BE2C (cell line): Measurements from ENCODE around the gene NUCB1.

Experiments
- DNase-seq: peaks from one replicate; pipeline ENCODE4 v3.0.0-alpha.2; 2020
- H3K27me3 ChIP-seq: fragments of 250-450 bp; sonication (Bioruptor Pico); 2 replicates; pipeline ENCODE4 v1.5.1; 2020; ENCODE audit warnings: mild to moderate bottlenecking
- H3K36me3 ChIP-seq: fragments of 250-450 bp; sonication (Bioruptor Pico); 2 replicates; pipeline ENCODE4 v1.5.1; 2020; ENCODE audit warnings: mild to moderate bottlenecking
- H3K4me1 ChIP-seq: fragments of 250-450 bp; sonication (Bioruptor Pico); 2 replicates; pipeline ENCODE4 v1.5.1; 2020
- H3K4me3 ChIP-seq: 2 replicates; pipeline ENCODE4 v1.5.1; 2011; ENCODE audit warnings: low read depth, low read length
- H3K9me3 ChIP-seq: fragments of 250-450 bp; sonication (Bioruptor Pico); 2 replicates; pipeline ENCODE4 v1.5.1; 2020
- TF ChIP-seq, protein P1 (sequence below): IDR thresholded peaks from 2 replicates; pipeline ENCODE4 v1.5.1; 2012; ENCODE audit warnings: mild to moderate bottlenecking, low read depth, low read length

Gene NUCB1

DNA sequence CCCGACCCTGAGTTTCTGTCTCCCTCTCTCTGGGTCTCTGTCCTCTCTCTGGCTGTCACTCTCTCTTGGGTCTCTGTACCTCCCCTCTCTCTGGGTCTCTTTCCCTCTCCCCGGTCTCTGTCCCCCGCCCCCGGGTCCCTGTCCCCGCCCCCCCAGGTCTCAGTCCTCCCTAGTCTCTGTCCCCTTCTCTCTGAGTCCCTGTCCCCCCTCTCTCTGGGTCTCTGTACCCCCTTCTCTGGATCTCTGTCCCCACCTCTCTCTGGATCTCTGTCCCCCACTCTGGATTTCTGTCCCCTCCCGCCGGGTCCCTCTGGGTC lies 62.7 kb downstream of the NUCB1 start:
- Histone ChIP-seq H3K4me1 (peaks cover 14% of the 10 kb centered on the region), H3K36me3 (peaks cover 20% of the 10 kb centered on the region), H3K4me3 (no peak overlapping the region), H3K27me3 (no peaks in the 10 kb centered on the region), H3K9me3 (no peaks in the 10 kb centered on the region)
- DNase-seq, result no peak
- TF ChIP-seq, protein P1, sequence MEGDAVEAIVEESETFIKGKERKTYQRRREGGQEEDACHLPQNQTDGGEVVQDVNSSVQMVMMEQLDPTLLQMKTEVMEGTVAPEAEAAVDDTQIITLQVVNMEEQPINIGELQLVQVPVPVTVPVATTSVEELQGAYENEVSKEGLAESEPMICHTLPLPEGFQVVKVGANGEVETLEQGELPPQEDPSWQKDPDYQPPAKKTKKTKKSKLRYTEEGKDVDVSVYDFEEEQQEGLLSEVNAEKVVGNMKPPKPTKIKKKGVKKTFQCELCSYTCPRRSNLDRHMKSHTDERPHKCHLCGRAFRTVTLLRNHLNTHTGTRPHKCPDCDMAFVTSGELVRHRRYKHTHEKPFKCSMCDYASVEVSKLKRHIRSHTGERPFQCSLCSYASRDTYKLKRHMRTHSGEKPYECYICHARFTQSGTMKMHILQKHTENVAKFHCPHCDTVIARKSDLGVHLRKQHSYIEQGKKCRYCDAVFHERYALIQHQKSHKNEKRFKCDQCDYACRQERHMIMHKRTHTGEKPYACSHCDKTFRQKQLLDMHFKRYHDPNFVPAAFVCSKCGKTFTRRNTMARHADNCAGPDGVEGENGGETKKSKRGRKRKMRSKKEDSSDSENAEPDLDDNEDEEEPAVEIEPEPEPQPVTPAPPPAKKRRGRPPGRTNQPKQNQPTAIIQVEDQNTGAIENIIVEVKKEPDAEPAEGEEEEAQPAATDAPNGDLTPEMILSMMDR, result no peak

DNA sequence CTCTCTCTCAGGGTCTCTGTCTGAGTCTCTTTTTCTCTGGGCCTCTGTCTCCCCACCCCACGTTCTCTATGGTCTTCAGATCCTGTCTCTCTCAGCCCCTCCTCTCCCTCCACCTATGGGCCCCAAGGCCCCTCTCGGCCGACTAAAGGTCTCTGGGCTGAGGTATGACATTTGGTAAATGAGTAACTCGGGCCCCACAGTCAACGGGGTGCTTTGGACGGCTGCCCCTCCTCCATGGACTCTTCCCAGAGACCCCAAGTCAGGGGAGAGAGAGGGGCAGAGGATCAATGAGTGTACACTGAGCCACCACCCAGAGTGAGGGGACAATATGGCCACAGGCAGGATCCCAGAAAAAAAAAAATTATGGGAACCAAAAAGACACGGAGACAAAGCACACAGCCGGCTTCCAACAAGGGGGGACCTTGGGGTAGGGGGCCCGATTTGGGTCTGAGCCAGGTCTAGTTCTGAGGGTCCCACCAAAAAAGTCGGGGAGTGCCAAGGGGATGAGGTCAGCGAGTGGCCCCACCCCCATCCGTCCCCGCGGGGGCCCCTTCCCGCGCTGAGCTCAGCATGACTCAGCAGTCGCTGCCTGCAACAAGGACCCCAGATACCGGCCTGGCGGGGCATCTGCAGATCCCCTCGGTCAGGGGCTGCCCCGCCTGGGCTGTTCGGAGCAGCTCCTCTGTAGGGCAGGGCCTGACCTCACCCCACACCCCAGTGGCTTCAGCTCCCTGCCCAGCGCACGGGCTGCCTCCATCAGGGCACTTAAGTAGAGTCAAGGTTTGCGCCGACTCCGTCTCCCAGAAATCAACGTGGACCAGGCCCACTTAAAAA lies 63.5 kb downstream of the NUCB1 start:
- Histone ChIP-seq H3K4me3 (no peak overlapping the region), H3K9me3 (no peaks in the 10 kb centered on the region), H3K27me3 (no peaks in the 10 kb centered on the region), H3K4me1 (peaks cover 14% of the 10 kb centered on the region), H3K36me3 (peaks cover 27% of the 10 kb centered on the region)
- DNase-seq, result peak; percentile 56
- TF ChIP-seq, protein P1, result no peak

DNA sequence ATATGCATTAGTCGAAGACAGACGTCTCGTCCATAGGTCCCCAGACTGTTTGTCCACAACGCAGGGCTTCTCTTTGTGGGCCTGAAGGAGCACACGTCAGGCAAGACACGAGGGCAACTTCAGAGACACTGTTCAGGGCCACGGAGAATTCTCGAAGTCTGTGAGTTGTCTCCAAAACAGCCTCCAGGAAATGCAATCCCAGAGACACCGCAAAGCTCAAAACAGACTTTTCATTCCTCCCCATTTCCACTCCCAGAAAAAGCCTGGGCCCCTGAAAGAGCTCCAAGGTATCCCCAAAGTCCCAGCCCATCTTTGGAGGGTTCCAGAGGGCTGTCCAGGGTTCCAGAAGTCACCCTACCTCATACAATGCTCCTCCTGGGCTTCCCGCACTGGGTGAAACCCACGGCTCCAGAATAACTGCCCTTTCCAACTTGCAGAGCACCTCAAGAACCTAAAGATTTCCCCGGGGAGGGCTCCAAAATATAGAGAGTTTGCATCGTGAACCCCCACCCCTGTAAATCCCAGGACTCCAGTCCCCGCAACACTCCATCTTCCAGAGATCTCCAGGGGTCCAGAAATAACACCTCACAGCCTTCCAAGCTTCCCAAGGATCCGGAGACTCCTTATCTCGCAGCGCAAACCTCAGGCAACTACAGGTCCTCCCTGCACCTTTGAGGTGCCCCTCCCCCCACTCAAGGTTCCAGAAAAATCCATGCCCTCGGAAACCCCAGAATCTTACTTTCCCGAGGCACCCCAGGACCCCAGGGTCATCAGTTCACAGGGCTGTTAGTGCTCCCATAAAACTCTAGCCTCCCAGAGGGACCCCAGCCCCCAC lies 64.3 kb downstream of the NUCB1 start:
- Histone ChIP-seq H3K36me3 (peaks cover 36% of the 10 kb centered on the region), H3K9me3 (no peaks in the 10 kb centered on the region), H3K4me3 (peak overlapping the region; percentile 20; the same call in 1 of the 2 replicates), H3K4me1 (peaks cover 18% of the 10 kb centered on the region), H3K27me3 (no peaks in the 10 kb centered on the region)
- TF ChIP-seq, protein P1, result no peak
- no peak for DNase-seq

DNA sequence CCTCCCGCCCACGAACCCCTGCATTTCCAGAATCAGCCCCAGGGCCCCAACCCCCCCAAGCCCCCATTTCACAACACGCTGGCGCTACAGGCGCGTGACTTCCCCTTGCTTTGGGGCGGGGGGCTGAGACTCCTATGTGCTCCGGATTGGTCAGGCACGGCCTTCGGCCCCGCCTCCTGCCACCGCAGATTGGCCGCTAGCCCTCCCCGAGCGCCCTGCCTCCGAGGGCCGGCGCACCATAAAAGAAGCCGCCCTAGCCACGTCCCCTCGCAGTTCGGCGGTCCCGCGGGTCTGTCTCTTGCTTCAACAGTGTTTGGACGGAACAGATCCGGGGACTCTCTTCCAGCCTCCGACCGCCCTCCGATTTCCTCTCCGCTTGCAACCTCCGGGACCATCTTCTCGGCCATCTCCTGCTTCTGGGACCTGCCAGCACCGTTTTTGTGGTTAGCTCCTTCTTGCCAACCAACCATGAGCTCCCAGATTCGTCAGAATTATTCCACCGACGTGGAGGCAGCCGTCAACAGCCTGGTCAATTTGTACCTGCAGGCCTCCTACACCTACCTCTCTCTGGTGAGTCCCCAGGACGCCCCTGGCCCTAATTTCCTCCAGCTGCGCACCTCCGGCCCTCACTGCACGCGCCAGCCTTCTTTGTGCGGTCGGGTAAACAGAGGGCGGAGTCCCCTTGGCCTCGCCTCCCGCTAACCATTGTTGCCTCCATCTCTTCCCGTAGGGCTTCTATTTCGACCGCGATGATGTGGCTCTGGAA lies 65.1 kb downstream of the NUCB1 start, which contains the start of gene FTL:
Gene FTL, plus strand, starts transcription at position 270 of the 766 bp plus-strand sequence. Its CDS starts 199 bp downstream, at position 469.
- Histone ChIP-seq H3K4me1 (peaks cover 22% of the 10 kb centered on the region), H3K9me3 (no peaks in the 10 kb centered on the region), H3K27me3 (no peaks in the 10 kb centered on the region), H3K4me3 (peak within 1 kb of the TSS; percentile 79), H3K36me3 (peaks cover 37% of the 10 kb centered on the region)
- TF ChIP-seq, protein P1, result no peak
- peak; percentile 97 for DNase-seq

DNA sequence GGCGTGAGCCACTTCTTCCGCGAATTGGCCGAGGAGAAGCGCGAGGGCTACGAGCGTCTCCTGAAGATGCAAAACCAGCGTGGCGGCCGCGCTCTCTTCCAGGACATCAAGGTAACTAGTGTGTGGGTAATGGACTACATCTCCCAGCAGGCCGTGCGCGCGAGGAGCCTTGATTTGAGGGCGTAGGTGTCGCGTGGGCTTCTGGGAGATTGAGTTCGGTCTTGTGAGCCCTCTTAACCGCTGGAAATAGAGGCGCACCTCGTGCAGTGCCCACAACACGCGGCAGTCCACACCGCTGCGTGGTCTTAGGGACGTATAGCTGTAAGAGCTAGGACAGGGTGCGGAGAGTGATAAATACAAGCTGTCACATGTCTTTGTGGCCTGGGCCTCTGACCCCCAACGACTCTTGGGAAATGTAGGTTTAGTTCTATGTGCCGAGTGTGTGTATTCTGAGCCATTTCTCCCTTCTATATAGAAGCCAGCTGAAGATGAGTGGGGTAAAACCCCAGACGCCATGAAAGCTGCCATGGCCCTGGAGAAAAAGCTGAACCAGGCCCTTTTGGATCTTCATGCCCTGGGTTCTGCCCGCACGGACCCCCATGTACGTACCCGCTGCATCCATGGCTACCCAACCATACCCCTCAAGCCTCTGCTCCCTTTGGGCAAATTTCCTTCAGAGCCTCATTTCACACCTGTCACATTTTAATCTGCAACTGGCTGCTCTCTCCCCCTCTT lies 65.9 kb downstream of the NUCB1 start:
- peak overlapping the region; percentile 79 for H3K4me3 ChIP-seq
- peak; percentile 92 for DNase-seq
- H3K9me3 ChIP-seq, result no peaks in the 10 kb centered on the region
- H3K27me3 ChIP-seq, result no peaks in the 10 kb centered on the region
- H3K4me1 ChIP-seq, result peaks cover 27% of the 10 kb centered on the region
- TF ChIP-seq, protein P1, result no peak
- H3K36me3 ChIP-seq, result peaks cover 37% of the 10 kb centered on the region
